ENCODE measurements around the gene RASSF3.
"Not testable (repeated sequence)": the region's sequence is repeated elsewhere in the genome, so short reads cannot be mapped to it uniquely, and the experiment has no call there.

DNA sequence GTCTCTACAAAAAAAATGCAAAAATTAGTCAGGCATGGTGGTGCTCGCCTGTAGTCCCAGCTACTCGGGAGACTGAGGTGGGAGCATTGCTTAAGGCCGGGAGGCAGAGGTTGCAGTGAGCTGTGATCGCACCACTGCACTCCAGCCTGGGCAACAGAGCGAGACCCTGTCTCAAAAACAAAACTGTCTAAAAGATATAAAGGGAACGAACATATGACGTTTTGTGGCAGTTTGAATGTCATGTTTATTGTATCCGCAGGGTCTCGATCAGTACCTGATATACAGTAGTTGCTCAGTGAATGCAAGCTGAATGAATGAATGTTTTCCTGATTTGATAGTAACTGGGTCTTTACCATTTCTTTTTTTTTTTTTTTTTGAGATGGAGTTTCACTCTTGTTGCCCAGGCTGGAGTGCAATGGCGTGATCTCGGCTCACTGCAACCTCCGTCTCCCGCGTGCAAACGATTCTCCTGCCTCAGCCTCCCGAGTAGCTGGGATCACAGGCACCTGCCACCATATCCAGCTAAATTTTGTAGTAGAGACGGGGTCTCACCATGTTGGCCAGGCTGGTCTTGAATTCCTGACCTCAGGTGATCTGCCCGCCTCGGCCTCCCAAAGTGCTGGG lies 3.6 kb downstream of the RASSF3 start:
- not testable (repeated sequence) for TF ChIP-seq SNAI2 (CRISPR knock-in tag; IDR thresholded peaks at IDR 0.05); GLIS3 (CRISPR knock-in tag; IDR thresholded peaks at IDR 0.05); ZNF8 (CRISPR knock-in tag; IDR thresholded peaks at IDR 0.05); TOX (CRISPR knock-in tag; IDR thresholded peaks at IDR 0.05; ENCODE audit: borderline replicate concordance); ISL1 (CRISPR knock-in tag; IDR thresholded peaks at IDR 0.05); OSR1 (CRISPR knock-in tag; IDR thresholded peaks at IDR 0.05); ESRRG (CRISPR knock-in tag; IDR thresholded peaks at IDR 0.05); ZFP3 (CRISPR knock-in tag; IDR thresholded peaks at IDR 0.05); ARNTL (CRISPR knock-in tag; IDR thresholded peaks at IDR 0.05; ENCODE audit: borderline replicate concordance, low read depth)
- TF ChIP-seq, protein P1, sequence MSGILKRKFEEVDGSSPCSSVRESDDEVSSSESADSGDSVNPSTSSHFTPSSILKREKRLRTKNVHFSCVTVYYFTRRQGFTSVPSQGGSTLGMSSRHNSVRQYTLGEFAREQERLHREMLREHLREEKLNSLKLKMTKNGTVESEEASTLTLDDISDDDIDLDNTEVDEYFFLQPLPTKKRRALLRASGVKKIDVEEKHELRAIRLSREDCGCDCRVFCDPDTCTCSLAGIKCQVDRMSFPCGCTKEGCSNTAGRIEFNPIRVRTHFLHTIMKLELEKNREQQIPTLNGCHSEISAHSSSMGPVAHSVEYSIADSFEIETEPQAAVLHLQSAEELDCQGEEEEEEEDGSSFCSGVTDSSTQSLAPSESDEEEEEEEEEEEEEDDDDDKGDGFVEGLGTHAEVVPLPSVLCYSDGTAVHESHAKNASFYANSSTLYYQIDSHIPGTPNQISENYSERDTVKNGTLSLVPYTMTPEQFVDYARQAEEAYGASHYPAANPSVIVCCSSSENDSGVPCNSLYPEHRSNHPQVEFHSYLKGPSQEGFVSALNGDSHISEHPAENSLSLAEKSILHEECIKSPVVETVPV (CRISPR knock-in tag; IDR thresholded peaks at IDR 0.05) = not testable (repeated sequence)
- TF ChIP-seq, protein P2, sequence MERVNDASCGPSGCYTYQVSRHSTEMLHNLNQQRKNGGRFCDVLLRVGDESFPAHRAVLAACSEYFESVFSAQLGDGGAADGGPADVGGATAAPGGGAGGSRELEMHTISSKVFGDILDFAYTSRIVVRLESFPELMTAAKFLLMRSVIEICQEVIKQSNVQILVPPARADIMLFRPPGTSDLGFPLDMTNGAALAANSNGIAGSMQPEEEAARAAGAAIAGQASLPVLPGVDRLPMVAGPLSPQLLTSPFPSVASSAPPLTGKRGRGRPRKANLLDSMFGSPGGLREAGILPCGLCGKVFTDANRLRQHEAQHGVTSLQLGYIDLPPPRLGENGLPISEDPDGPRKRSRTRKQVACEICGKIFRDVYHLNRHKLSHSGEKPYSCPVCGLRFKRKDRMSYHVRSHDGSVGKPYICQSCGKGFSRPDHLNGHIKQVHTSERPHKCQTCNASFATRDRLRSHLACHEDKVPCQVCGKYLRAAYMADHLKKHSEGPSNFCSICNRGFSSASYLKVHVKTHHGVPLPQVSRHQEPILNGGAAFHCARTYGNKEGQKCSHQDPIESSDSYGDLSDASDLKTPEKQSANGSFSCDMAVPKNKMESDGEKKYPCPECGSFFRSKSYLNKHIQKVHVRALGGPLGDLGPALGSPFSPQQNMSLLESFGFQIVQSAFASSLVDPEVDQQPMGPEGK (CRISPR knock-in tag; IDR thresholded peaks at IDR 0.05; ENCODE audit: borderline replicate concordance) = not testable (repeated sequence)
- TF ChIP-seq, protein P3, sequence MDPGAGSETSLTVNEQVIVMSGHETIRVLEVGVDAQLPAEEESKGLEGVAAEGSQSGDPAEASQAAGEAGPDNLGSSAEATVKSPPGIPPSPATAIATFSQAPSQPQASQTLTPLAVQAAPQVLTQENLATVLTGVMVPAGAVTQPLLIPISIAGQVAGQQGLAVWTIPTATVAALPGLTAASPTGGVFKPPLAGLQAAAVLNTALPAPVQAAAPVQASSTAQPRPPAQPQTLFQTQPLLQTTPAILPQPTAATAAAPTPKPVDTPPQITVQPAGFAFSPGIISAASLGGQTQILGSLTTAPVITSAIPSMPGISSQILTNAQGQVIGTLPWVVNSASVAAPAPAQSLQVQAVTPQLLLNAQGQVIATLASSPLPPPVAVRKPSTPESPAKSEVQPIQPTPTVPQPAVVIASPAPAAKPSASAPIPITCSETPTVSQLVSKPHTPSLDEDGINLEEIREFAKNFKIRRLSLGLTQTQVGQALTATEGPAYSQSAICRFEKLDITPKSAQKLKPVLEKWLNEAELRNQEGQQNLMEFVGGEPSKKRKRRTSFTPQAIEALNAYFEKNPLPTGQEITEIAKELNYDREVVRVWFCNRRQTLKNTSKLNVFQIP (CRISPR knock-in tag; IDR thresholded peaks at IDR 0.05; ENCODE audit: borderline replicate concordance, low read depth) = not testable (repeated sequence)
- TF ChIP-seq, protein P4, sequence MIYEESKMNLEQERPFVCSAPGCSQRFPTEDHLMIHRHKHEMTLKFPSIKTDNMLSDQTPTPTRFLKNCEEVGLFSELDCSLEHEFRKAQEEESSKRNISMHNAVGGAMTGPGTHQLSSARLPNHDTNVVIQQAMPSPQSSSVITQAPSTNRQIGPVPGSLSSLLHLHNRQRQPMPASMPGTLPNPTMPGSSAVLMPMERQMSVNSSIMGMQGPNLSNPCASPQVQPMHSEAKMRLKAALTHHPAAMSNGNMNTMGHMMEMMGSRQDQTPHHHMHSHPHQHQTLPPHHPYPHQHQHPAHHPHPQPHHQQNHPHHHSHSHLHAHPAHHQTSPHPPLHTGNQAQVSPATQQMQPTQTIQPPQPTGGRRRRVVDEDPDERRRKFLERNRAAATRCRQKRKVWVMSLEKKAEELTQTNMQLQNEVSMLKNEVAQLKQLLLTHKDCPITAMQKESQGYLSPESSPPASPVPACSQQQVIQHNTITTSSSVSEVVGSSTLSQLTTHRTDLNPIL (CRISPR knock-in tag; IDR thresholded peaks at IDR 0.05; ENCODE audit: low read depth) = not testable (repeated sequence)

Measured in SK-N-SH treated with all-trans-retinoic acid at 6 μM for 48 hours (cell line).